ENCODE measurements around the gene AGO1. TPM values are rescaled to one million over a fixed set of nuclear protein-coding genes. Genes with fewer than 3 reads are reported as not detected.
A peak's percentile ranks its signal among the peaks of the same experiment; 100 is the strongest.

The AGO1 gene
- 10 to 100 TPM; 31.8 to 52.0 TPM for total RNA-seq

- Histone ChIP-seq H3K9me3 (no peaks in the 10 kb centered on the region), H3K4me3 (peak within 1 kb of the TSS; percentile 74 to 96), H3K27ac (peak within 1 kb of the TSS; percentile 79 to 83), H3K36me3 (no peaks in the 10 kb centered on the region), H3K27me3 (replicated peaks; ENCODE audit: insufficient read depth) (no peaks in the 10 kb centered on the region), H3K4me1 (replicated peaks) (peaks cover 3% of the 10 kb centered on the region)
- intact Hi-C loops (cut with DNase I), result loop anchor here (5.0 kb wide), 1 partner anchor 204 kb away; the partner anchor contains the start of gene ADPRS
- TF ChIP-seq POLR2A (IDR thresholded peaks at IDR 0.05) (peak; percentile 83), POLR2AphosphoS5 (IDR thresholded peaks at IDR 0.05) (peak; percentile 87), CTCF (IDR thresholded peaks at IDR 0.05) (peak; percentile 94 to 99 (median 98))
- under 1% methylated on average over 44 of the region's 58 CpGs for WGBS
- DNase-seq (ENCODE audit: low spot score), result peak; percentile 91
Observed at GRCh38 chr1:35882945-35883634, at the start of gene AGO1. AGO1 (plus strand) TSS chr1:35883209; CDS start chr1:35883422, 213 bp downstream.

GRCh38 chr1:35833395-35833794 lies 49.6 kb upstream of the AGO1 start:
- intact Hi-C loops (cut with DNase I), result no loop called here
- H3K36me3 ChIP-seq, result peaks cover 0 to 11% of the 10 kb centered on the region in 2 donors
- no peak for DNase-seq (ENCODE audit: low spot score)
- no peaks in the 10 kb centered on the region for H3K4me1 ChIP-seq (replicated peaks)
- no peak overlapping the region for H3K4me3 ChIP-seq
- 55% methylated on average over 2 of the region's 2 CpGs for WGBS
- H3K27ac ChIP-seq, result no peak overlapping the region
- no peaks in the 10 kb centered on the region for H3K27me3 ChIP-seq (replicated peaks; ENCODE audit: insufficient read depth)
- no peak for TF ChIP-seq POLR2A (IDR thresholded peaks at IDR 0.05)
- TF ChIP-seq POLR2AphosphoS5 (IDR thresholded peaks at IDR 0.05), result no peak
- no peak for TF ChIP-seq CTCF (IDR thresholded peaks at IDR 0.05)
- no peaks in the 10 kb centered on the region for H3K9me3 ChIP-seq

- peaks cover 0 to 9% of the 10 kb centered on the region in 2 donors for H3K36me3 ChIP-seq
- no peaks in the 10 kb centered on the region for H3K27me3 ChIP-seq (replicated peaks; ENCODE audit: insufficient read depth)
- no peaks in the 10 kb centered on the region for H3K9me3 ChIP-seq
- no peak overlapping the region for H3K27ac ChIP-seq
- intact Hi-C loops (cut with DNase I), result no loop called here
- no peak overlapping the region for H3K4me3 ChIP-seq
- DNase-seq (ENCODE audit: low spot score), result no peak
- no peak for TF ChIP-seq CTCF (IDR thresholded peaks at IDR 0.05)
- no peak for TF ChIP-seq POLR2A (IDR thresholded peaks at IDR 0.05)
- TF ChIP-seq POLR2AphosphoS5 (IDR thresholded peaks at IDR 0.05), result no peak
- no peaks in the 10 kb centered on the region for H3K4me1 ChIP-seq (replicated peaks)
- WGBS, result 80% methylated on average over 2 of the region's 2 CpGs
Observed at GRCh38 chr1:35834218-35834617, 48.8 kb upstream of the AGO1 start.

GRCh38 chr1:35835398-35835797 lies 47.6 kb upstream of the AGO1 start:
- no peak for TF ChIP-seq POLR2A (IDR thresholded peaks at IDR 0.05)
- TF ChIP-seq POLR2AphosphoS5 (IDR thresholded peaks at IDR 0.05), result no peak
- no peak for TF ChIP-seq CTCF (IDR thresholded peaks at IDR 0.05)
- Histone ChIP-seq H3K4me1 (replicated peaks) (no peaks in the 10 kb centered on the region), H3K36me3 (peaks cover 0 to 9% of the 10 kb centered on the region in 2 donors), H3K27ac (peak overlapping the region in 1 of 2 donors; percentile 30), H3K4me3 (no peak overlapping the region), H3K27me3 (replicated peaks; ENCODE audit: insufficient read depth) (no peaks in the 10 kb centered on the region), H3K9me3 (no peaks in the 10 kb centered on the region)
- 28% methylated on average over 2 of the region's 2 CpGs for WGBS
- intact Hi-C loops (cut with DNase I), result no loop called here
- no peak for DNase-seq (ENCODE audit: low spot score)

GRCh38 chr1:35836734-35837133 lies 46.3 kb upstream of the AGO1 start:
- intact Hi-C loops (cut with DNase I), result no loop called here
- WGBS, result 100% methylated on average over 1 of the region's 1 CpG
- TF ChIP-seq POLR2A (IDR thresholded peaks at IDR 0.05) (no peak), POLR2AphosphoS5 (IDR thresholded peaks at IDR 0.05) (no peak), CTCF (IDR thresholded peaks at IDR 0.05) (no peak)
- Histone ChIP-seq H3K9me3 (no peaks in the 10 kb centered on the region), H3K4me3 (no peak overlapping the region), H3K27me3 (replicated peaks; ENCODE audit: insufficient read depth) (no peaks in the 10 kb centered on the region), H3K27ac (no peak overlapping the region), H3K36me3 (peaks cover 4 to 9% of the 10 kb centered on the region in 2 donors), H3K4me1 (replicated peaks) (no peaks in the 10 kb centered on the region)
- DNase-seq (ENCODE audit: low spot score), result no peak
